Astrocyte (in vitro differentiated cells and primary cell): ENCODE measurements around the gene TMC1. TPM values are rescaled to one million over a fixed set of nuclear protein-coding genes. Genes with fewer than 3 reads are reported as not detected.

Experiments
- DNase-seq: peaks from one replicate; pipeline ENCODE4 v3.0.0-alpha.2; 2010; ENCODE audit warnings: low read depth
- FAIRE-seq: peaks from 2 replicates; lab custom pipeline; 2011; peaks lifted over from hg19 to GRCh38; lab: Jason Lieb, UNC
- H2AFZ ChIP-seq: 2 replicates; pipeline ENCODE4 v1.6.0; 2012; ENCODE audit warnings: low read depth, low read length, inconsistent platforms
- H3K27ac ChIP-seq: 2 replicates; pipeline ENCODE4 v1.5.1; 2011; ENCODE audit warnings: low read depth, low read length, inconsistent platforms
- H3K27me3 ChIP-seq: 2 replicates; pipeline ENCODE4 v1.6.0; 2011; ENCODE audit warnings: low read length, inconsistent platforms; ENCODE audit not compliant: insufficient read depth
- H3K36me3 ChIP-seq: 2 replicates; pipeline ENCODE4 v1.5.1; 2011; ENCODE audit warnings: low read length, inconsistent platforms; ENCODE audit not compliant: insufficient read depth
- H3K4me1 ChIP-seq: 2 replicates; pipeline ENCODE4 v1.5.1; 2011; ENCODE audit warnings: low read length, inconsistent platforms; ENCODE audit not compliant: insufficient read depth
- H3K4me2 ChIP-seq: 2 replicates; pipeline ENCODE4 v1.6.0; 2012; ENCODE audit warnings: low read length, inconsistent platforms
- H3K4me3 ChIP-seq: 2 replicates; pipeline ENCODE4 v1.5.1; 2011; ENCODE audit warnings: low read depth, mild to moderate bottlenecking, low read length, inconsistent platforms; ENCODE audit not compliant: insufficient read depth
- H3K79me2 ChIP-seq: 2 replicates; pipeline ENCODE4 v1.6.0; 2012; ENCODE audit warnings: mild to moderate bottlenecking, low read length, inconsistent platforms; ENCODE audit not compliant: insufficient read depth
- H3K9ac ChIP-seq: 2 replicates; pipeline ENCODE4 v1.6.0; 2012; ENCODE audit warnings: mild to moderate bottlenecking, low read length, inconsistent platforms
- H3K9me3 ChIP-seq: 2 replicates; pipeline ENCODE4 v1.5.1; 2012; ENCODE audit warnings: low read depth, mild to moderate bottlenecking, low read length, inconsistent platforms; ENCODE audit not compliant: insufficient read depth
- H4K20me1 ChIP-seq: 2 replicates; pipeline ENCODE4 v1.6.0; 2012; ENCODE audit warnings: low read length, inconsistent platforms; ENCODE audit not compliant: insufficient read depth
- H3K27ac Mint-ChIP-seq: one replicate; pipeline ENCODE4 v1.8.0; 2021; ENCODE audit warnings: mild to moderate bottlenecking, mixed read lengths; ENCODE audit not compliant: unreplicated experiment
- H3K27me3 Mint-ChIP-seq: one replicate; pipeline ENCODE4 v1.8.0; 2021; ENCODE audit warnings: low read depth, mixed read lengths; ENCODE audit not compliant: unreplicated experiment
- H3K36me3 Mint-ChIP-seq: one replicate; pipeline ENCODE4 v1.8.0; 2021; ENCODE audit warnings: low read depth, mixed read lengths; ENCODE audit not compliant: unreplicated experiment
- H3K4me1 Mint-ChIP-seq: one replicate; pipeline ENCODE4 v1.8.0; 2021; ENCODE audit warnings: low read depth, mixed read lengths; ENCODE audit not compliant: unreplicated experiment
- H3K4me3 Mint-ChIP-seq: one replicate; pipeline ENCODE4 v1.8.0; 2021; ENCODE audit warnings: mild to moderate bottlenecking, moderate library complexity, mixed read lengths; ENCODE audit not compliant: unreplicated experiment
- H3K9me3 Mint-ChIP-seq: one replicate; pipeline ENCODE4 v1.8.0; 2021; ENCODE audit warnings: mild to moderate bottlenecking, mixed read lengths; ENCODE audit not compliant: unreplicated experiment
- CTCF ChIP-seq: IDR thresholded peaks from 2 replicates; pipeline ENCODE4 v1.5.1; 2011; ENCODE audit warnings: low read depth, mild to moderate bottlenecking, inconsistent platforms, low read length, moderate library complexity; ENCODE audit not compliant: insufficient read depth
- EZH2 ChIP-seq: IDR thresholded peaks from 2 replicates; pipeline ENCODE4 v1.6.1; 2012; ENCODE audit warnings: mild to moderate bottlenecking, low read length, inconsistent platforms; ENCODE audit not compliant: insufficient read depth
- total RNA-seq: library from RNA; stranded (reverse); gene quantifications from 2 replicates; pipeline ENCODE4 v1.2.1, GENCODE V29; 2021

Gene TMC1
- total RNA-seq, 1 donor from 2014 or later, result not detected

DNA sequence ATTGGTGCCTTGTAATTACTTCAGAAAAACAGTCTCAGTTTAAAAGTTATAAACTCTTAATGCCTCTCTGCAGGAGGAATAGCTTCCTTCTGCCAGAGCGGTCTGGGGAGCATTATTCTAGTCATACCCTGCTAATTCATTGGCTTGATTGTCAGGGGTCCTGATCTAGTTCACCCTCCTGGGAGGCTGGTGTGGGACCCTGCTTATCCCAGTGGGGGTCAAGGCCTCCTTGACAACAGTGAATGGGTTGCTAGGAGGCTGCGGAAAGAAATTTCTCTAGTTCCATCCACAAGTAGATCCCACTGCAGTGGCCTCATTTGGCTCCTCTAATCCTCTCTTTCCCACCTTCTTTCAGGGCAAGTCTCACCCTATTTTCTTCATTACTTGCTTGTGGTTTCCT lies 105.7 kb downstream of the TMC1 start:
- Mint-ChIP-seq H3K4me1 (peaks cover 1% of the 10 kb centered on the region), H3K27ac (no peak overlapping the region), H3K9me3 (peaks cover 4% of the 10 kb centered on the region), H3K36me3 (no peaks in the 10 kb centered on the region), H3K4me3 (no peak overlapping the region), H3K27me3 (no peaks in the 10 kb centered on the region)
- no peak for TF ChIP-seq EZH2
- Histone ChIP-seq H4K20me1 (no peaks in the 10 kb centered on the region), H3K27me3 (no peaks in the 10 kb centered on the region), H3K79me2 (no peaks in the 10 kb centered on the region), H3K4me1 (no peaks in the 10 kb centered on the region), H2AFZ (no peak overlapping the region), H3K4me3 (no peak overlapping the region), H3K27ac (no peak overlapping the region), H3K36me3 (no peaks in the 10 kb centered on the region), H3K9ac (no peak overlapping the region), H3K4me2 (no peak overlapping the region), H3K9me3 (no peaks in the 10 kb centered on the region)
- FAIRE-seq (no peak), DNase-seq (no peak)

GRCh38 chr9:72627956-72628540 lies 106.6 kb downstream of the TMC1 start:
- H3K4me3 ChIP-seq, result no peak overlapping the region
- H3K27me3 Mint-ChIP-seq, result no peaks in the 10 kb centered on the region
- TF ChIP-seq EZH2 (no peak), CTCF (no peak)
- H3K4me1 ChIP-seq, result no peaks in the 10 kb centered on the region
- H3K9ac ChIP-seq, result no peak overlapping the region
- H2AFZ ChIP-seq, result no peak overlapping the region
- H3K27ac ChIP-seq, result no peak overlapping the region
- H3K4me2 ChIP-seq, result no peak overlapping the region
- no peaks in the 10 kb centered on the region for H4K20me1 ChIP-seq
- H3K9me3 ChIP-seq, result no peaks in the 10 kb centered on the region
- no peak overlapping the region for H3K27ac Mint-ChIP-seq
- no peaks in the 10 kb centered on the region for H3K36me3 ChIP-seq
- H3K4me1 Mint-ChIP-seq, result no peaks in the 10 kb centered on the region
- H3K4me3 Mint-ChIP-seq, result no peak overlapping the region
- H3K36me3 Mint-ChIP-seq, result no peaks in the 10 kb centered on the region
- H3K27me3 ChIP-seq, result no peaks in the 10 kb centered on the region
- DNase-seq, result no peak
- FAIRE-seq, result no peak
- no peaks in the 10 kb centered on the region for H3K79me2 ChIP-seq
- peaks cover 6% of the 10 kb centered on the region for H3K9me3 Mint-ChIP-seq

DNA sequence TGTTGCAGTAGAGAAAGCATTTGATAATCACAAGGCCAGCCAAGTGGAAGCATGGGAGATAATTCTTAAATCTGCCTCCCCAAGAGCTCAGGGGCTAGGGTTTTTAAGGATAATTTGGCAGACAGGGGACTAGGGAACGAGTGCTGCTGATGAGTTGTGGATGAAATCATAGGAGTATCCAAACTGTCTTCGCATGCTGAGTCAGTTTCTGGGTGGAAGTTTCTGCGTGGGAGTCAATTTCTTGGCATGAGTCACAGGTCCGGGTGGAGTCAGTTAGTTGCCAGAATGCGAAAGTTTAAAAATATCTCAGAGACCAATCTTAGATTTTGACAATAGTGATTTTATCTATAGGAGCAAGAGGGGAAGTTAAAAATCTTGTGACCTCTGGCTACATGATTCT lies 112.6 kb downstream of the TMC1 start:
- H3K27ac Mint-ChIP-seq, result peak overlapping the region; percentile 38
- no peak for FAIRE-seq
- no peak overlapping the region for H3K9ac ChIP-seq
- no peak overlapping the region for H3K27ac ChIP-seq
- H3K9me3 ChIP-seq, result peaks cover 8% of the 10 kb centered on the region
- no peaks in the 10 kb centered on the region for H3K27me3 Mint-ChIP-seq
- no peaks in the 10 kb centered on the region for H4K20me1 ChIP-seq
- no peaks in the 10 kb centered on the region for H3K79me2 ChIP-seq
- TF ChIP-seq EZH2 (no peak), CTCF (no peak)
- no peak overlapping the region for H2AFZ ChIP-seq
- peak; percentile 75 for DNase-seq
- H3K27me3 ChIP-seq, result no peaks in the 10 kb centered on the region
- H3K4me3 ChIP-seq, result no peak overlapping the region
- no peaks in the 10 kb centered on the region for H3K36me3 ChIP-seq
- H3K4me1 Mint-ChIP-seq, result peaks cover 3% of the 10 kb centered on the region
- H3K9me3 Mint-ChIP-seq, result peaks cover 15% of the 10 kb centered on the region
- H3K4me1 ChIP-seq, result no peaks in the 10 kb centered on the region
- H3K4me2 ChIP-seq, result no peak overlapping the region
- no peak overlapping the region for H3K4me3 Mint-ChIP-seq
- H3K36me3 Mint-ChIP-seq, result no peaks in the 10 kb centered on the region
